IMR-90 (cell line): ENCODE results near the gene UBASH3B. TPM values are rescaled to one million over a fixed set of nuclear protein-coding genes. Genes with fewer than 3 reads are reported as not detected.
A peak's percentile ranks its signal among the peaks of the same experiment; 100 is the strongest.

ENCODE experiments used
- ATAC-seq: fragments of 200-7000 bp; cut with Tn5 transposase; 2 replicates; pipeline ENCODE4 v1.9.1; 2020; ENCODE audit warnings: low read depth, mild to moderate bottlenecking, moderate library complexity
- BruUV-seq: library from RNA; stranded (reverse); fragments of 400-500 nt; replicated peaks from 2 replicates; lab custom pipeline; 2021; lab: Mats Ljungman, UMichigan
- CTCF ChIA-PET: fragments of 300-600 bp; formaldehyde crosslinking; extraction: SDS; loops from one replicate; lab custom pipeline; 2021; ENCODE audit warnings: antibody characterized with exemption; lab: Yijun Ruan, JAX
- POLR2A ChIA-PET: fragments of 300-600 bp; sonication (Branson Sonifier 250); formaldehyde crosslinking; loops from one replicate; lab custom pipeline; 2022; ENCODE audit warnings: antibody characterized with exemption; ENCODE audit not compliant: unreplicated experiment; lab: Charles Lee
- DNase-seq: peaks from one replicate; pipeline ENCODE4 v3.0.0; 2013
- H2AFZ ChIP-seq: replicated peaks from 2 replicates; pipeline ENCODE3; 2013; ENCODE audit warnings: low read length, mild to moderate bottlenecking; ENCODE audit not compliant: poor library complexity
- H2AK5ac ChIP-seq: 2 replicates; pipeline ENCODE4 v1.6.1; 2013; ENCODE audit warnings: low read depth, low read length, inconsistent platforms
- H2AK9ac ChIP-seq: replicated peaks from 2 replicates; pipeline ENCODE3; 2013; ENCODE audit warnings: mild to moderate bottlenecking, low read depth, low read length, moderate library complexity; ENCODE audit not compliant: poor library complexity
- H2BK120ac ChIP-seq: 2 replicates; pipeline ENCODE4 v1.6.1; 2013; ENCODE audit warnings: low read depth, low read length, inconsistent platforms
- H2BK15ac ChIP-seq: 3 replicates; pipeline ENCODE4 v1.6.1; 2013; ENCODE audit warnings: low read depth, low read length, inconsistent platforms
- H2BK20ac ChIP-seq: 2 replicates; pipeline ENCODE4 v1.6.1; 2013; ENCODE audit warnings: low read depth, mild to moderate bottlenecking, inconsistent platforms, low read length, moderate library complexity
- H2BK5ac ChIP-seq: 2 replicates; pipeline ENCODE4 v1.6.1; 2013; ENCODE audit warnings: mild to moderate bottlenecking, low read depth, low read length, inconsistent platforms; ENCODE audit not compliant: poor library complexity, severe bottlenecking
- H3K14ac ChIP-seq: replicated peaks from 2 replicates; pipeline ENCODE4 v1.6.1; 2013; ENCODE audit warnings: low read depth, low read length, inconsistent platforms
- H3K18ac ChIP-seq: 2 replicates; pipeline ENCODE4 v1.6.1; 2013; ENCODE audit warnings: low read depth, low read length, control low read depth
- H3K23ac ChIP-seq: 2 replicates; pipeline ENCODE4 v1.6.1; 2013; ENCODE audit warnings: low read depth, low read length, inconsistent platforms
- H3K27ac ChIP-seq: 2 replicates; pipeline ENCODE4 v1.5.1; 2013; ENCODE audit warnings: mild to moderate bottlenecking, control low read depth, low read length; ENCODE audit not compliant: insufficient read depth
- H3K27me3 ChIP-seq: 2 replicates; pipeline ENCODE4 v1.6.1; 2013; ENCODE audit warnings: low read length; ENCODE audit not compliant: control insufficient read depth, insufficient read depth
- H3K36me3 ChIP-seq: 2 replicates; pipeline ENCODE4 v1.6.1; 2013; ENCODE audit warnings: low read length, mixed read lengths; ENCODE audit not compliant: control insufficient read depth, insufficient read depth
- H3K4ac ChIP-seq: 2 replicates; pipeline ENCODE4 v1.6.1; 2013; ENCODE audit warnings: low read depth, low read length, inconsistent platforms
- H3K4me1 ChIP-seq: 2 replicates; pipeline ENCODE4 v1.6.1; 2013; ENCODE audit warnings: low read length, mixed read lengths; ENCODE audit not compliant: control insufficient read depth, insufficient read depth
- H3K4me2 ChIP-seq: 2 replicates; pipeline ENCODE4 v1.6.1; 2013; ENCODE audit warnings: low read depth, mild to moderate bottlenecking, control low read depth, low read length, moderate library complexity
- H3K4me3 ChIP-seq: 2 replicates; pipeline ENCODE4 v1.5.1; 2013; ENCODE audit warnings: low read depth, mild to moderate bottlenecking, control low read depth, low read length, moderate library complexity; ENCODE audit not compliant: insufficient read depth
- H3K56ac ChIP-seq: 2 replicates; pipeline ENCODE4 v1.6.1; 2013; ENCODE audit warnings: low read length, inconsistent platforms; ENCODE audit not compliant: insufficient read depth; ENCODE audit errors: extremely low read depth
- H3K79me1 ChIP-seq, 2 experiments: 2 replicates each; pipeline ENCODE4 v1.6.1; 2013; ENCODE audit warnings: low read length in 2 of 2, inconsistent platforms in 1 of 2, low read depth in 1 of 2
- H3K9ac ChIP-seq: 2 replicates; pipeline ENCODE4 v1.6.1; 2013; ENCODE audit warnings: low read depth, low read length, control low read depth
- H3K9me1 ChIP-seq: 2 replicates; pipeline ENCODE4 v1.6.1; 2013; ENCODE audit warnings: low read length, inconsistent platforms; ENCODE audit not compliant: insufficient read depth
- H3K9me3 ChIP-seq: 2 replicates; pipeline ENCODE4 v1.6.1; 2013; ENCODE audit warnings: low read length; ENCODE audit not compliant: control insufficient read depth, insufficient read depth
- H4K20me1 ChIP-seq: 2 replicates; pipeline ENCODE4 v1.6.1; 2013; ENCODE audit warnings: low read length, inconsistent platforms; ENCODE audit not compliant: insufficient read depth
- H4K5ac ChIP-seq: 2 replicates; pipeline ENCODE4 v1.6.1; 2013; ENCODE audit warnings: mild to moderate bottlenecking, low read depth, low read length, control low read depth
- H4K8ac ChIP-seq, 2 experiments: 2 replicates each; pipeline ENCODE4 v1.6.1; 2013; ENCODE audit warnings: low read depth in 2 of 2, low read length in 2 of 2, control low read depth in 1 of 2, inconsistent platforms in 1 of 2
- H4K91ac ChIP-seq: 2 replicates; pipeline ENCODE4 v1.6.1; 2013; ENCODE audit warnings: low read depth, low read length, inconsistent platforms; ENCODE audit not compliant: insufficient read depth
- POLR2A ChIP-seq: IDR thresholded peaks from 2 replicates; pipeline ENCODE4 v1.6.1; 2012; ENCODE audit warnings: mild to moderate bottlenecking, low read depth, low read length
- SMC3 ChIP-seq: fragments of 150-350 bp; IDR thresholded peaks from 2 replicates; pipeline ENCODE4 v1.6.1; 2016; ENCODE audit warnings: low read depth, mild to moderate bottlenecking, antibody characterized with exemption, low read length, moderate library complexity
- USF2 ChIP-seq: fragments of 150-350 bp; IDR thresholded peaks from 2 replicates; pipeline ENCODE4 v1.6.1; 2017; ENCODE audit warnings: mild to moderate bottlenecking, antibody characterized with exemption, low read length, low read depth
- WGBS, 2 experiments: methylation state at CpG; one replicate each; pipeline versions ENCODE4 v1.1.5 to v1.1.7; 2013; ENCODE audit warnings: missing lambda C conversion rate in 2 of 2; ENCODE audit not compliant: insufficient read length in 1 of 2; ENCODE audit errors: extremely low coverage in 2 of 2; 5-methylcytosine and 5-hydroxymethylcytosine counted together
- dilution Hi-C: fragments of 300-500 bp; cut with HindIII; formaldehyde crosslinking; loops from one replicate; pipeline ENCODE4 v1.14.3; 2018; ENCODE audit warnings: low sequenced_read_pairs; ENCODE audit not compliant: unreplicated experiment
- in situ Hi-C: fragments of 300-500 bp; cut with MboI; formaldehyde crosslinking; loops from 3 replicates; pipeline ENCODE4 v1.14.3; 2019; ENCODE audit warnings: low sequenced_read_pairs, inconsistent platforms, mixed read lengths
- intact Hi-C: fragments of 100-400 bp; cut with micrococcal nuclease; formaldehyde crosslinking; loops from 2 replicates; pipeline ENCODE4 v1.10.0; 2022
- polyA plus RNA-seq, 3 experiments: library from polyadenylated mRNA; depleted of rRNA; stranded (reverse); fragments of >200 nt; gene quantifications; 2 replicates each; pipeline ENCODE4 v1.2.3, GENCODE V29; 2012; ENCODE audit warnings: low replicate concordance in 1 of 3
- total RNA-seq: library from RNA; depleted of rRNA; stranded (reverse); fragments of >200 nt; gene quantifications from 2 replicates; pipeline ENCODE4 v1.2.3, GENCODE V29; 2012

Gene UBASH3B
- total and polyA plus RNA-seq, 2 of the 4 experiments (the other 2 are of a cell fraction), result 27.2 to 48.0 TPM

GRCh38 chr11:122642971-122643370 is 12.6 kb upstream of the UBASH3B start:
- no TSS peak for BruUV-seq
- Histone ChIP-seq H3K56ac (peak overlapping the region; percentile 53), H3K9me3 (no peaks in the 10 kb centered on the region), H2AFZ (peak overlapping the region; percentile 6), H3K36me3 (no peaks in the 10 kb centered on the region), H3K4me1 (peaks cover 15% of the 10 kb centered on the region), H3K4me2 (peak overlapping the region; percentile 33; the same call in 1 of the 2 replicates), H2AK9ac (no peak overlapping the region), H3K27ac (peak overlapping the region; percentile 42), H3K4ac (peak overlapping the region; percentile 49), H2BK20ac (peak overlapping the region; percentile 82), H2AK5ac (peak overlapping the region; percentile 20), H3K9me1 (peaks cover 16% of the 10 kb centered on the region), H4K8ac (peak overlapping the region; percentile 14 to 86; a peak in 3 of 4 replicates), H3K14ac (peak overlapping the region; percentile 18), H3K4me3 (no peak overlapping the region), H3K27me3 (no peaks in the 10 kb centered on the region), H3K18ac (peak overlapping the region; percentile 31; the same call in 1 of the 2 replicates), H2BK120ac (peak overlapping the region; percentile 84), H3K23ac (peak overlapping the region; percentile 19; the same call in 1 of the 2 replicates), H2BK5ac (peak overlapping the region; percentile 75), H2BK15ac (peak overlapping the region; percentile 65), H4K20me1 (no peaks in the 10 kb centered on the region), H3K9ac (no peak overlapping the region), H4K5ac (peak overlapping the region; percentile 84), H4K91ac (peak overlapping the region; percentile 66), H3K79me1 (no peaks in the 10 kb centered on the region)
- DNase-seq (peak; percentile 57), ATAC-seq (peak; percentile 15)
- in situ Hi-C loops (no loop called here), dilution Hi-C loops (no loop called here), intact Hi-C loops (loop anchor here (5.0 kb wide), 1 partner anchor 89 kb away; no protein-coding TSS in a partner anchor)
- no CpG with 5 or more reads among the region's 6 CpGs for WGBS, 2 experiments
- TF ChIP-seq SMC3 (no peak), POLR2A (peak; percentile 9; the same call in 1 of the 2 replicates), USF2 (no peak)
- CTCF ChIA-PET, result interaction anchor here (0.6 kb wide), 1 partner anchor 395 kb away, joined by 3 read pairs; no protein-coding TSS in a partner anchor
- POLR2A ChIA-PET, result interaction anchor here (0.6 to 1.0 kb wide), 2 partner anchors 48 to 142 kb away, joined by 3 to 4 read pairs; no protein-coding TSS in a partner anchor
